Stomach (tissue), 9 donors: ENCODE results near the gene ABL1. TPM values are rescaled to one million over a fixed set of nuclear protein-coding genes. Genes with fewer than 3 reads are reported as not detected.
A peak's percentile ranks its signal among the peaks of the same experiment; 100 is the strongest.

Experiments used
- DNase-seq, 2 donors: peaks; one replicate each; pipeline versions ENCODE4 v3.0.0 to v3.0.0-alpha.2; 2013 to 2019
- H3K27ac ChIP-seq, 5 donors: fragments of 200-600 bp in 4 of 5; sonication (generic) in 4 of 5; one replicate each; pipeline ENCODE4 v1.5.1; 2013 to 2019; ENCODE audit warnings: mild to moderate bottlenecking in 1 of 5, moderate library complexity in 1 of 5
- H3K27me3 ChIP-seq, 3 donors: fragments of 200-600 bp; sonication (generic); one replicate each; pipeline ENCODE4 v1.5.1; 2017 to 2019; ENCODE audit warnings: mixed run types in 1 of 3
- H3K36me3 ChIP-seq, 4 donors: fragments of 200-600 bp; sonication (generic); 1 replicate in 3 of 4; 2 replicates in 1 of 4; pipeline ENCODE4 v1.5.1; 2016 to 2019
- H3K4me1 ChIP-seq, 4 donors: fragments of 200-600 bp; sonication (generic); one replicate each; pipeline ENCODE4 v1.5.1; 2016 to 2019
- H3K4me3 ChIP-seq, 4 donors: fragments of 200-600 bp; sonication (generic) in 3 of 4; one replicate each; pipeline ENCODE4 v1.5.1; 2016 to 2019; ENCODE audit warnings: mild to moderate bottlenecking in 1 of 4
- H3K9me3 ChIP-seq, 4 donors: fragments of 200-600 bp; sonication (generic); one replicate each; pipeline ENCODE4 v1.5.1; 2016 to 2019
- CTCF ChIP-seq, 7 experiments: fragments of 450-650 bp in 4 of 7; fragments of 200-600 bp in 3 of 7; sonication (generic) in 3 of 7; IDR thresholded peaks; one replicate each; pipeline ENCODE4 v1.5.1; 2016 to 2019; ENCODE audit warnings: antibody characterized with exemption in 7 of 7, control low read depth in 2 of 7, mild to moderate bottlenecking in 1 of 7
- EP300 ChIP-seq: sonication (generic); formaldehyde crosslinking; IDR thresholded peaks from one replicate; pipeline ENCODE4 v1.6.1; 2017; ENCODE audit warnings: antibody characterized with exemption
- POLR2A ChIP-seq, 4 donors: fragments of 450-650 bp; IDR thresholded peaks; one replicate each; pipeline ENCODE4 v1.6.1; 2016; ENCODE audit warnings: antibody characterized with exemption in 4 of 4, control low read depth in 2 of 4, mild to moderate bottlenecking in 1 of 4, moderate library complexity in 1 of 4
- POLR2AphosphoS5 ChIP-seq, 3 donors: sonication (generic); formaldehyde crosslinking; IDR thresholded peaks; one replicate each; pipeline ENCODE4 v1.6.1; 2016; ENCODE audit warnings: antibody characterized with exemption in 3 of 3
- WGBS, 5 donors: extraction: QIAGEN DNeasy Blood & Tissue Kit in 3 of 5; methylation state at CpG; one replicate each; pipeline versions ENCODE4 v1.1.5 to v1.1.7; 2013 to 2018; 5-methylcytosine and 5-hydroxymethylcytosine counted together
- intact Hi-C: fragments of 100-400 bp; cut with DNase I; formaldehyde crosslinking; loops from one replicate; pipeline ENCODE4 v1.15.1; 2023; ENCODE audit warnings: low total_unique reads
- polyA plus RNA-seq, 3 donors: library from polyadenylated mRNA; stranded (reverse); fragments of 200-250 nt; gene quantifications; one replicate each; pipeline ENCODE4 v1.2.3, GENCODE V29; 2013
- total RNA-seq, 5 donors: library from RNA; depleted of rRNA; stranded (reverse); fragments of >200 nt; gene quantifications; one replicate each; pipeline versions ENCODE4 v1.1.0 to v1.2.3, GENCODE V29; 2014 to 2016
- donor health status: healthy with polysubstance abuse.
- donor health status: Bipolar disorder and iron deficiency.
- donor health status: healthy.

ABL1 gene
- total and polyA plus RNA-seq, 8 donors, result 19.0 to 95.9 (median 43.8) TPM

GRCh38 chr9:130895038-130895437 lies 60.0 kb downstream of the ABL1 start:
- no peak for TF ChIP-seq EP300
- TF ChIP-seq POLR2AphosphoS5 (IDR thresholded peaks at IDR 0.05), result no peak
- TF ChIP-seq POLR2A (IDR thresholded peaks at IDR 0.05), result no peak
- no peak for TF ChIP-seq CTCF (IDR thresholded peaks at IDR 0.05)
- Histone ChIP-seq H3K36me3 (peaks cover 16 to 40% (median 38%) of the 10 kb centered on the region in 4 donors), H3K4me1 (peaks cover 18 to 54% (median 36%) of the 10 kb centered on the region in 4 donors), H3K9me3 (no peaks in the 10 kb centered on the region), H3K27ac (peak overlapping the region in 1 of 5 donors; percentile 51), H3K27me3 (peaks cover 0 to 28% (median 14%) of the 10 kb centered on the region in 3 donors), H3K4me3 (no peak overlapping the region)
- WGBS, 5 donors, result 68 to 79% (median 71%) methylated on average over 7 to 9 of the region's 9 CpGs
- DNase-seq, result no peak
- intact Hi-C loops, result no loop called here

- H3K9me3 ChIP-seq, result no peaks in the 10 kb centered on the region
- peaks cover 0 to 35% (median 17%) of the 10 kb centered on the region in 3 donors for H3K27me3 ChIP-seq
- peaks cover 11 to 34% (median 31%) of the 10 kb centered on the region in 4 donors for H3K36me3 ChIP-seq
- intact Hi-C loops, result no loop called here
- TF ChIP-seq CTCF (IDR thresholded peaks at IDR 0.05) (no peak), POLR2A (IDR thresholded peaks at IDR 0.05) (no peak)
- H3K4me1 ChIP-seq, result peaks cover 18 to 54% (median 36%) of the 10 kb centered on the region in 4 donors
- no peak for DNase-seq
- WGBS, 5 donors, result 41 to 74% (median 52%) methylated on average over 6 to 24 of the region's 24 CpGs
- H3K27ac ChIP-seq, result peak overlapping the region in 1 of 5 donors; percentile 51
- no peak overlapping the region for H3K4me3 ChIP-seq
Measured at GRCh38 chr9:130895481-130896232, 60.6 kb downstream of the ABL1 start.

- intact Hi-C loops, result no loop called here
- 66 to 74% (median 68%) methylated on average over 15 to 27 of the region's 27 CpGs for WGBS, 5 donors
Measured at GRCh38 chr9:130896233-130897014, 61.4 kb downstream of the ABL1 start, which contains the start of gene QRFP. TSS of gene QRFP (minus strand) at chr9:130896812. CDS start at chr9:130893838, 2,974 bp downstream.

More at GRCh38 chr9:130896233-130897014, 61.4 kb downstream of the ABL1 start, which contains the start of gene QRFP:
- no peak for DNase-seq
- H3K27ac ChIP-seq, result no peak within 1 kb of the TSS
- no peak for TF ChIP-seq CTCF (IDR thresholded peaks at IDR 0.05)
- no peak for TF ChIP-seq POLR2A (IDR thresholded peaks at IDR 0.05)
- no peak for TF ChIP-seq EP300
- TF ChIP-seq POLR2AphosphoS5 (IDR thresholded peaks at IDR 0.05), result no peak
- H3K36me3 ChIP-seq, result peaks cover 6 to 26% (median 24%) of the 10 kb centered on the region in 4 donors
- H3K9me3 ChIP-seq, result no peaks in the 10 kb centered on the region
- no peak within 1 kb of the TSS for H3K4me3 ChIP-seq
- peaks cover 18 to 54% (median 36%) of the 10 kb centered on the region in 4 donors for H3K4me1 ChIP-seq
- peaks cover 0 to 42% (median 24%) of the 10 kb centered on the region in 3 donors for H3K27me3 ChIP-seq
